Activated naive CD8-positive, alpha-beta T cell treated with anti-CD3 and anti-CD28 coated beads, Interleukin-2, amount 50 U/mL, for 24 hours (primary cell): Measurements from ENCODE around the gene KIAA0408.
"Not testable (repeated sequence)": the region's sequence is repeated elsewhere in the genome, so short reads cannot be mapped to it uniquely, and the experiment has no call there.

Experiments
- ATAC-seq: fragments of 150-1000 bp; cut with Tn5 transposase; one replicate; pipeline ENCODE4 v1.10.0; 2021
- DNase-seq: peaks from one replicate; pipeline ENCODE4 v3.0.0; 2021
- H3K27ac Mint-ChIP-seq: one replicate; pipeline ENCODE4 v1.8.0; 2021; ENCODE audit warnings: mild to moderate bottlenecking, mixed read lengths
- H3K27me3 Mint-ChIP-seq: one replicate; pipeline ENCODE4 v1.8.0; 2021; ENCODE audit warnings: mixed read lengths
- H3K36me3 Mint-ChIP-seq: one replicate; pipeline ENCODE4 v1.8.0; 2021; ENCODE audit warnings: low read depth, mixed read lengths
- H3K4me1 Mint-ChIP-seq: one replicate; pipeline ENCODE4 v1.8.0; 2021; ENCODE audit warnings: mixed read lengths
- H3K4me3 Mint-ChIP-seq: one replicate; pipeline ENCODE4 v1.8.0; 2021; ENCODE audit warnings: mild to moderate bottlenecking, moderate library complexity, mixed read lengths
- H3K9me3 Mint-ChIP-seq: one replicate; pipeline ENCODE4 v1.8.0; 2021; ENCODE audit warnings: mixed read lengths

Gene KIAA0408

GRCh38 chr6:127413123-127413522 lies 46.1 kb downstream of the KIAA0408 start:
- H3K36me3 Mint-ChIP-seq, ATAC-seq, DNase-seq, H3K4me3 Mint-ChIP-seq, H3K9me3 Mint-ChIP-seq, H3K4me1 Mint-ChIP-seq, H3K27me3 Mint-ChIP-seq, H3K27ac Mint-ChIP-seq: not testable (repeated sequence)

GRCh38 chr6:127412016-127412415 lies 47.2 kb downstream of the KIAA0408 start:
- H3K4me1 Mint-ChIP-seq, DNase-seq, H3K27ac Mint-ChIP-seq, H3K9me3 Mint-ChIP-seq, H3K36me3 Mint-ChIP-seq, H3K4me3 Mint-ChIP-seq, ATAC-seq, H3K27me3 Mint-ChIP-seq: not testable (repeated sequence)
